Thyroid gland (tissue), 4 donors: ENCODE data around the gene CCDC81. TPM values are rescaled to one million over a fixed set of nuclear protein-coding genes. Genes with fewer than 3 reads are reported as not detected.

Experiments
- DNase-seq, 2 donors: peaks; one replicate each; pipeline ENCODE4 v3.0.0-alpha.2; 2019
- H3K27ac ChIP-seq, 3 donors: fragments of 200-600 bp; sonication (generic); 1 replicate in 2 of 3; 2 replicates in 1 of 3; pipeline ENCODE4 v1.5.1; 2016 to 2019; ENCODE audit warnings: mild to moderate bottlenecking in 1 of 3, moderate library complexity in 1 of 3
- H3K27me3 ChIP-seq: fragments of 200-600 bp; sonication (generic); one replicate; pipeline ENCODE4 v1.5.1; 2019
- H3K36me3 ChIP-seq, 2 donors: fragments of 200-600 bp; sonication (generic); one replicate each; pipeline ENCODE4 v1.5.1; 2016 to 2019
- H3K4me1 ChIP-seq, 2 donors: fragments of 200-600 bp; sonication (generic); one replicate each; pipeline ENCODE4 v1.5.1; 2017 to 2019
- H3K4me3 ChIP-seq, 3 donors: fragments of 200-600 bp; sonication (generic); replicated peaks in 1 of 3; 1 replicate in 2 of 3; 2 replicates in 1 of 3; pipeline ENCODE4 v1.5.1; 2016; ENCODE audit warnings: mild to moderate bottlenecking in 1 of 3
- H3K9me3 ChIP-seq: fragments of 200-600 bp; sonication (generic); one replicate; pipeline ENCODE4 v1.5.1; 2017
- CTCF ChIP-seq, 6 experiments: fragments of 200-600 bp in 3 of 6; fragments of 450-650 bp in 3 of 6; sonication (generic) in 3 of 6; IDR thresholded peaks; one replicate each; pipeline ENCODE4 v1.5.1; 2016 to 2019; ENCODE audit warnings: antibody characterized with exemption in 6 of 6, mild to moderate bottlenecking in 2 of 6, inconsistent platforms in 1 of 6, moderate library complexity in 1 of 6
- POLR2A ChIP-seq, 2 donors: fragments of 450-650 bp; IDR thresholded peaks; one replicate each; pipeline ENCODE4 v1.6.1; 2017; ENCODE audit warnings: antibody characterized with exemption in 2 of 2, mild to moderate bottlenecking in 2 of 2, moderate library complexity in 1 of 2
- WGBS, 2 donors: methylation state at CpG; one replicate each; pipeline ENCODE4 v1.1.5; 2017; 5-methylcytosine and 5-hydroxymethylcytosine counted together
- intact Hi-C: fragments of 100-400 bp; cut with DNase I; formaldehyde crosslinking; loops from one replicate; pipeline ENCODE4 v1.15.1; 2023
- total RNA-seq, 4 donors: library from RNA; depleted of rRNA; stranded (reverse); fragments of >200 nt; gene quantifications; one replicate each; pipeline ENCODE4 v1.2.3, GENCODE V29; 2016

Gene CCDC81
- total RNA-seq, 4 donors from 2014 or later: 0.34 to 5.0 (median 2.8) TPM

- WGBS, 2 donors: 88 to 91% methylated on average over 5 of the region's 5 CpGs
- Histone ChIP-seq H3K9me3 (no peaks in the 10 kb centered on the region), H3K27me3 (no peaks in the 10 kb centered on the region), H3K27ac (peak overlapping the region in 2 of 3 donors; percentile 81 to 94), H3K4me1 (peaks cover 11 to 45% of the 10 kb centered on the region in 2 donors), H3K4me3 (no peak overlapping the region), H3K36me3 (no peaks in the 10 kb centered on the region)
- no peak for DNase-seq
- intact Hi-C loops: loop anchor here (5.0 kb wide), 2 partner anchors 149 to 359 kb away; no protein-coding TSS in a partner anchor
- TF ChIP-seq POLR2A (IDR thresholded peaks at IDR 0.05) (no peak), CTCF (IDR thresholded peaks at IDR 0.05) (no peak)
These were observed 83.8 kb downstream of the CCDC81 start for GRCh38 chr11:86458294-86459001.

GRCh38 chr11:86459002-86459385 is 84.3 kb downstream of the CCDC81 start:
- intact Hi-C loops: loop anchor here (5.0 kb wide), 2 partner anchors 148 to 358 kb away; no protein-coding TSS in a partner anchor
- Histone ChIP-seq H3K27ac (peak overlapping the region; percentile 59 to 94 (median 81)), H3K4me3 (no peak overlapping the region), H3K9me3 (no peaks in the 10 kb centered on the region), H3K4me1 (peaks cover 11 to 51% of the 10 kb centered on the region in 2 donors), H3K27me3 (no peaks in the 10 kb centered on the region), H3K36me3 (no peaks in the 10 kb centered on the region)
- DNase-seq: no peak
- WGBS, 2 donors: 71 to 96% methylated on average over 1 of the region's 1 CpG
- no peak for TF ChIP-seq POLR2A (IDR thresholded peaks at IDR 0.05)
- no peak for TF ChIP-seq CTCF (IDR thresholded peaks at IDR 0.05)

GRCh38 chr11:86459682-86460460 is 85.2 kb downstream of the CCDC81 start:
- Histone ChIP-seq H3K36me3 (no peaks in the 10 kb centered on the region), H3K27me3 (no peaks in the 10 kb centered on the region), H3K4me3 (no peak overlapping the region), H3K27ac (peak overlapping the region; percentile 59 to 94 (median 81)), H3K9me3 (no peaks in the 10 kb centered on the region), H3K4me1 (peaks cover 15 to 59% of the 10 kb centered on the region in 2 donors)
- DNase-seq: peak; percentile 94 to 97
- WGBS, 2 donors: 53 to 61% methylated on average over 3 of the region's 3 CpGs
- TF ChIP-seq POLR2A (IDR thresholded peaks at IDR 0.05) (peak in 1 of 2 donors; percentile 13), CTCF (IDR thresholded peaks at IDR 0.05) (no peak)
- intact Hi-C loops: loop anchor here (5.0 to 10.0 kb wide), 3 partner anchors 125 to 357 kb away; no protein-coding TSS in a partner anchor

- TF ChIP-seq POLR2A (IDR thresholded peaks at IDR 0.05): no peak
- H3K4me1 ChIP-seq: peaks cover 15 to 62% of the 10 kb centered on the region in 2 donors
- 78 to 80% methylated on average over 9 of the region's 9 CpGs for WGBS, 2 donors
- peak overlapping the region; percentile 47 to 94 (median 81) for H3K27ac ChIP-seq
- H3K4me3 ChIP-seq: no peak overlapping the region
- H3K36me3 ChIP-seq: no peaks in the 10 kb centered on the region
- intact Hi-C loops: loop anchor here (10.0 kb wide), 1 partner anchor 124 kb away; no protein-coding TSS in a partner anchor
- H3K9me3 ChIP-seq: no peaks in the 10 kb centered on the region
- no peak for DNase-seq
- no peaks in the 10 kb centered on the region for H3K27me3 ChIP-seq
These were observed 86.0 kb downstream of the CCDC81 start for GRCh38 chr11:86460461-86461385.

GRCh38 chr11:86461892-86462291 is 87.2 kb downstream of the CCDC81 start:
- TF ChIP-seq CTCF (IDR thresholded peaks at IDR 0.05) (no peak), POLR2A (IDR thresholded peaks at IDR 0.05) (no peak)
- Histone ChIP-seq H3K36me3 (no peaks in the 10 kb centered on the region), H3K27me3 (no peaks in the 10 kb centered on the region), H3K4me3 (no peak overlapping the region), H3K4me1 (peaks cover 15 to 58% of the 10 kb centered on the region in 2 donors), H3K9me3 (no peaks in the 10 kb centered on the region), H3K27ac (no peak overlapping the region)
- no peak for DNase-seq
- 98 to 100% methylated on average over 1 of the region's 1 CpG for WGBS, 2 donors
- intact Hi-C loops: loop anchor here (10.0 kb wide), 1 partner anchor 123 kb away; no protein-coding TSS in a partner anchor
